PC-3 (cell line): ENCODE data around the gene CSMD2. TPM values are rescaled to one million over a fixed set of nuclear protein-coding genes. Genes with fewer than 3 reads are reported as not detected.

ENCODE experiments used
- ATAC-seq: fragments of 200-7000 bp; cut with Tn5 transposase; 2 replicates; pipeline ENCODE4 v1.9.1; 2020; ENCODE audit warnings: mild to moderate bottlenecking, moderate library complexity
- BruUV-seq: library from RNA; stranded (reverse); fragments of 400-500 nt; replicated peaks from 2 replicates; lab custom pipeline; 2021; lab: Mats Ljungman, UMichigan
- CTCF ChIA-PET: fragments of 300-600 bp; sonication (Branson Sonifier 250); formaldehyde crosslinking; loops from one replicate; lab custom pipeline; 2022; ENCODE audit warnings: antibody characterized with exemption; lab: Charles Lee
- POLR2A ChIA-PET: fragments of 300-600 bp; sonication (Branson Sonifier 250); formaldehyde crosslinking; loops from one replicate; lab custom pipeline; 2022; ENCODE audit warnings: antibody characterized with exemption; ENCODE audit not compliant: unreplicated experiment; lab: Charles Lee
- DNase-seq: peaks from one replicate; pipeline ENCODE4 v3.0.0-alpha.2; 2015
- H2AFZ ChIP-seq: fragments of 300-600 bp; sonication (generic); 2 replicates; pipeline ENCODE4 v1.6.0; 2016; ENCODE audit warnings: antibody characterized with exemption, low read length
- H3F3A ChIP-seq: fragments of 300-600 bp; sonication (generic); one replicate; pipeline ENCODE4 v1.6.0; 2017; ENCODE audit warnings: antibody characterized with exemption, low read length, control low read depth, mild to moderate bottlenecking; ENCODE audit not compliant: unreplicated experiment
- H3K27ac ChIP-seq: fragments of 300-600 bp; sonication (generic); 2 replicates; pipeline ENCODE4 v1.5.1; 2016; ENCODE audit warnings: mild to moderate bottlenecking, low read length
- H3K27me3 ChIP-seq: fragments of 300-600 bp; sonication (generic); 2 replicates; pipeline ENCODE4 v1.6.1; 2016; ENCODE audit warnings: low read length, mixed read lengths
- H3K36me3 ChIP-seq: fragments of 300-600 bp; sonication (generic); 2 replicates; pipeline ENCODE4 v1.6.1; 2016; ENCODE audit warnings: low read depth, mixed run types, low read length, mixed read lengths
- H3K4me1 ChIP-seq: fragments of 300-600 bp; sonication (generic); 2 replicates; pipeline ENCODE4 v1.5.1; 2016; ENCODE audit warnings: low read length; ENCODE audit not compliant: insufficient read depth
- H3K4me2 ChIP-seq: fragments of 300-600 bp; sonication (generic); 2 replicates; pipeline ENCODE4 v1.6.0; 2016; ENCODE audit warnings: low read length
- H3K4me3 ChIP-seq: fragments of 300-600 bp; sonication (generic); 2 replicates; pipeline ENCODE4 v1.5.1; 2016; ENCODE audit warnings: mild to moderate bottlenecking, low read length, mixed read lengths
- H3K79me2 ChIP-seq: fragments of 300-600 bp; sonication (generic); 2 replicates; pipeline ENCODE4 v1.6.1; 2017; ENCODE audit warnings: low read length, mixed read lengths
- H3K9ac ChIP-seq: fragments of 300-600 bp; sonication (generic); 2 replicates; pipeline ENCODE4 v1.6.0; 2016; ENCODE audit warnings: mild to moderate bottlenecking, low read length
- H3K9me2 ChIP-seq: fragments of 300-600 bp; sonication (generic); replicated peaks from 2 replicates; pipeline ENCODE4 v1.6.1; 2016; ENCODE audit warnings: mixed run types, low read length, mixed read lengths
- H3K9me3 ChIP-seq: fragments of 300-600 bp; sonication (generic); 2 replicates; pipeline ENCODE4 v1.6.1; 2016; ENCODE audit warnings: low read length, mixed read lengths
- H4K20me1 ChIP-seq: fragments of 300-600 bp; sonication (generic); 2 replicates; pipeline ENCODE4 v1.6.1; 2016; ENCODE audit warnings: low read length, mixed read lengths
- CTCF ChIP-seq: fragments of 300-600 bp; sonication (generic); conservative IDR thresholded peaks from 2 replicates; pipeline ENCODE4 v1.5.1; 2017; ENCODE audit warnings: antibody characterized with exemption, low read depth, mild to moderate bottlenecking, low read length
- EZH2 ChIP-seq: fragments of 300-600 bp; sonication (generic); IDR thresholded peaks from one replicate; pipeline ENCODE4 v1.6.1; 2017; ENCODE audit warnings: antibody characterized with exemption, mild to moderate bottlenecking, low read length; ENCODE audit not compliant: unreplicated experiment
- EZH2phosphoT487 ChIP-seq: fragments of 300-600 bp; sonication (generic); IDR thresholded peaks from 2 replicates; pipeline ENCODE4 v1.6.1; 2018; ENCODE audit warnings: mild to moderate bottlenecking, antibody characterized with exemption, low read length, borderline replicate concordance
- intact Hi-C: fragments of 100-400 bp; cut with micrococcal nuclease; formaldehyde crosslinking; loops from 2 replicates; pipeline ENCODE4 v1.9.0; 2023
- total RNA-seq: library from RNA; depleted of rRNA; stranded (reverse); fragments of >200 nt; gene quantifications from 2 replicates; pipeline ENCODE4 v1.2.3, GENCODE V29; 2014

CSMD2 gene
- total RNA-seq, 1 experiment from 2014 or later, result not detected

DNA sequence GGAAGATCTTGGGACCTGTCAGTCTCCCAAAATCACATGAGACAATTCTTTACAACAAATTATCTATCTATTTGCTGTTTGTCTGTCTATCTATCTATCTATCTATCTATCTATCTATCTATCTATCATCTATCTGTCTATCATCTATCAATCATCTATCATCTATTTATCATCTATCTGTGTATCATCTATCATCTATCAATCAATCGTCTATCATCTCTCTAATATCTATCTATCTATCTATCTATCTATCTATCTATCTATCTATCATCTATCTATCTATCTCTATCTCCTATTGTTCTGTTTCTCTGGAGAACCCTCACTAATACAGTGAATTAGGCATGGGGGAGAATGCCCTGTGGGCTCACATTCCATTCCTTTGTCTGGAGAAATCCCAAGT lies 374.5 kb downstream of the CSMD2 start:
- Histone ChIP-seq H3K27me3 (no peaks in the 10 kb centered on the region), H2AFZ (no peak overlapping the region), H3K9me3 (no peaks in the 10 kb centered on the region), H3K9me2 (no peaks in the 10 kb centered on the region), H4K20me1 (no peaks in the 10 kb centered on the region), H3K9ac (no peak overlapping the region), H3K36me3 (no peaks in the 10 kb centered on the region), H3K4me1 (no peaks in the 10 kb centered on the region), H3K4me2 (no peak overlapping the region), H3F3A (no peaks in the 10 kb centered on the region), H3K79me2 (no peaks in the 10 kb centered on the region), H3K27ac (no peak overlapping the region), H3K4me3 (no peak overlapping the region)
- ChIA-PET CTCF (no interaction called here), POLR2A (no interaction called here)
- intact Hi-C loops, result no loop called here
- TF ChIP-seq EZH2 (no peak), CTCF (no peak), EZH2phosphoT487 (no peak)
- no TSS peak for BruUV-seq
- DNase-seq (no peak), ATAC-seq (no peak)

- no peaks in the 10 kb centered on the region for H3K4me1 ChIP-seq
- no peak for DNase-seq
- H3K79me2 ChIP-seq, result no peaks in the 10 kb centered on the region
- no peak overlapping the region for H3K4me3 ChIP-seq
- no peaks in the 10 kb centered on the region for H3K27me3 ChIP-seq
- CTCF ChIA-PET, result no interaction called here
- POLR2A ChIA-PET, result no interaction called here
- H2AFZ ChIP-seq, result no peak overlapping the region
- no peaks in the 10 kb centered on the region for H3F3A ChIP-seq
- intact Hi-C loops, result no loop called here
- no peak overlapping the region for H3K4me2 ChIP-seq
- H3K9me3 ChIP-seq, result no peaks in the 10 kb centered on the region
- H3K9ac ChIP-seq, result no peak overlapping the region
- TF ChIP-seq CTCF (no peak), EZH2phosphoT487 (no peak), EZH2 (no peak)
- no TSS peak for BruUV-seq
- no peaks in the 10 kb centered on the region for H4K20me1 ChIP-seq
- H3K36me3 ChIP-seq, result no peaks in the 10 kb centered on the region
- H3K9me2 ChIP-seq, result no peaks in the 10 kb centered on the region
- H3K27ac ChIP-seq, result no peak overlapping the region
- ATAC-seq, result no peak
Measured at GRCh38 chr1:33784876-33785275, 380.2 kb downstream of the CSMD2 start.

GRCh38 chr1:33782776-33783175 lies 382.3 kb downstream of the CSMD2 start:
- Histone ChIP-seq H3F3A (no peaks in the 10 kb centered on the region), H3K36me3 (no peaks in the 10 kb centered on the region), H3K27ac (no peak overlapping the region), H4K20me1 (no peaks in the 10 kb centered on the region), H3K27me3 (no peaks in the 10 kb centered on the region), H3K4me1 (no peaks in the 10 kb centered on the region), H2AFZ (no peak overlapping the region), H3K9me3 (no peaks in the 10 kb centered on the region), H3K9ac (no peak overlapping the region), H3K4me3 (no peak overlapping the region), H3K79me2 (no peaks in the 10 kb centered on the region), H3K4me2 (no peak overlapping the region), H3K9me2 (no peaks in the 10 kb centered on the region)
- intact Hi-C loops, result no loop called here
- ChIA-PET POLR2A (no interaction called here), CTCF (no interaction called here)
- ATAC-seq, result no peak
- no TSS peak for BruUV-seq
- no peak for DNase-seq
- TF ChIP-seq CTCF (no peak), EZH2 (no peak), EZH2phosphoT487 (no peak)
